Measurements from ENCODE around the gene MON2. TPM values are rescaled to one million over a fixed set of nuclear protein-coding genes. Genes with fewer than 3 reads are reported as not detected.

Gene MON2
- total and polyA plus RNA-seq, 10 of the 15 experiments (the other 5 are each of a cell fraction or from before 2014, with no cell fraction given) = 5.4 to 34.3 (median 23.4) TPM

DNA sequence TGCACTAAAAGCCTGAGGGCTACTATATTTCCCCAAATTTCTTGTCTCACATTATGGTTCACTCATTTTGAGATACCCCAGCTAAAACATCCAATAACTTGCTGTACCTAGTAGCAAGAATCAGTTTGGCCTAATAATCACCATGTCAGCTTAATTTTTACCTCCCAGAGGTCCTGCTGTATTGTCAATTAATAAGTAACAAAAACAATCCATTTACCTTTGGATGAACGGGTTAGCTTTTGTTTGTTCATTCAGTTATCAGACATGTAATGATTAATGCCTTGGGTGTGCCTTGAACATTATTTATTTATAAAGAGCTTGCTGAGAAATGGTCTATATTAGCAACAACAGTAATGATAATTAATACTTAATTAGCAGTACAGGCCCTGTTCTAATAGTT is 57.0 kb downstream of the MON2 start:
- in situ Hi-C loops (cut with MboI) = no loop called here
- RAD21 ChIA-PET (ENCODE audit: unreplicated experiment) = interaction anchor here (1.1 to 1.8 kb wide), 4 partner anchors 16 to 271 kb away, joined by 3 to 6 read pairs (median 3); no protein-coding TSS in a partner anchor

More for the DNA sequence above, 57.0 kb downstream of the MON2 start:
- no peak for DNase-seq (ENCODE audit: low read depth, low spot score)
- ChIA-PET POLR2A (interaction anchor here (0.9 kb wide), 1 partner anchor 19 kb away, joined by 3 read pairs; no protein-coding TSS in a partner anchor), CTCF (interaction anchor here (0.9 to 2.1 kb wide), 11 partner anchors 13 to 290 kb away, joined by 3 to 12 read pairs (median 3); no protein-coding TSS in a partner anchor), SMC1A (ENCODE audit: uncharacterized antibody, unreplicated experiment) (interaction anchor here (0.7 to 1.5 kb wide), 5 partner anchors 15 to 58 kb away, joined by 3 to 4 read pairs (median 3); partner anchors contain the start of gene MON2)
- Histone ChIP-seq H2AFZ (ENCODE audit: control insufficient read depth, low read depth, low read length) (no peak overlapping the region), H3K36me3 (ENCODE audit: control insufficient read depth in 2 of 2, insufficient read depth in 2 of 2, low read length in 1 of 2) (peaks cover 0 to 6% of the 10 kb centered on the region in 2 experiments; a peak in 2 of 4 replicates), H3K27ac (ENCODE audit: control insufficient read depth, insufficient read depth) (no peak overlapping the region), H4K20me1 (ENCODE audit: control insufficient read depth, insufficient read depth) (no peaks in the 10 kb centered on the region), H3K4me3 (no peak overlapping the region), H3K27me3 (replicated peaks in 1 of 2; ENCODE audit: control insufficient read depth in 2 of 2, insufficient read depth in 2 of 2, low read length in 1 of 2) (no peaks in the 10 kb centered on the region), H3K9me3 (replicated peaks; ENCODE audit: control insufficient read depth, insufficient read depth, low read length) (no peaks in the 10 kb centered on the region), H3K79me2 (ENCODE audit: control insufficient read depth, insufficient read depth, low read length) (no peaks in the 10 kb centered on the region), H3K4me2 (ENCODE audit: control insufficient read depth, insufficient read depth) (no peak overlapping the region), H3K9ac (ENCODE audit: control insufficient read depth, insufficient read depth, low read length) (no peak overlapping the region), H3K4me1 (ENCODE audit: control insufficient read depth, insufficient read depth, low read length) (no peaks in the 10 kb centered on the region)
- BruUV-seq (replicated peaks) = no TSS peak
- 95% methylated on average over 1 of the region's 1 CpG for whole genome bisulfite sequencing (ENCODE audit: insufficient coverage, insufficient replicate concordance, low lambda C conversion rate, missing lambda C conversion rate)
- intact Hi-C loops (cut with micrococcal nuclease; ENCODE audit: unreplicated experiment) = no loop called here
- FAIRE-seq = no peak
- no peak for TF ChIP-seq NR2C1 (IDR thresholded peaks at IDR 0.05)
- no peak for TF ChIP-seq SMC3 (IDR thresholded peaks at IDR 0.05; ENCODE audit: borderline replicate concordance, low read length)
- TF ChIP-seq, protein P1, sequence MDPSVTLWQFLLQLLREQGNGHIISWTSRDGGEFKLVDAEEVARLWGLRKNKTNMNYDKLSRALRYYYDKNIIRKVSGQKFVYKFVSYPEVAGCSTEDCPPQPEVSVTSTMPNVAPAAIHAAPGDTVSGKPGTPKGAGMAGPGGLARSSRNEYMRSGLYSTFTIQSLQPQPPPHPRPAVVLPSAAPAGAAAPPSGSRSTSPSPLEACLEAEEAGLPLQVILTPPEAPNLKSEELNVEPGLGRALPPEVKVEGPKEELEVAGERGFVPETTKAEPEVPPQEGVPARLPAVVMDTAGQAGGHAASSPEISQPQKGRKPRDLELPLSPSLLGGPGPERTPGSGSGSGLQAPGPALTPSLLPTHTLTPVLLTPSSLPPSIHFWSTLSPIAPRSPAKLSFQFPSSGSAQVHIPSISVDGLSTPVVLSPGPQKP (IDR thresholded peaks at IDR 0.05; ENCODE audit: low read depth, low read length) = no peak
- no peak for TF ChIP-seq FOS (IDR thresholded peaks at IDR 0.05; ENCODE audit: borderline replicate concordance, extremely low read depth, insufficient read length)
- TF ChIP-seq, protein P2, sequence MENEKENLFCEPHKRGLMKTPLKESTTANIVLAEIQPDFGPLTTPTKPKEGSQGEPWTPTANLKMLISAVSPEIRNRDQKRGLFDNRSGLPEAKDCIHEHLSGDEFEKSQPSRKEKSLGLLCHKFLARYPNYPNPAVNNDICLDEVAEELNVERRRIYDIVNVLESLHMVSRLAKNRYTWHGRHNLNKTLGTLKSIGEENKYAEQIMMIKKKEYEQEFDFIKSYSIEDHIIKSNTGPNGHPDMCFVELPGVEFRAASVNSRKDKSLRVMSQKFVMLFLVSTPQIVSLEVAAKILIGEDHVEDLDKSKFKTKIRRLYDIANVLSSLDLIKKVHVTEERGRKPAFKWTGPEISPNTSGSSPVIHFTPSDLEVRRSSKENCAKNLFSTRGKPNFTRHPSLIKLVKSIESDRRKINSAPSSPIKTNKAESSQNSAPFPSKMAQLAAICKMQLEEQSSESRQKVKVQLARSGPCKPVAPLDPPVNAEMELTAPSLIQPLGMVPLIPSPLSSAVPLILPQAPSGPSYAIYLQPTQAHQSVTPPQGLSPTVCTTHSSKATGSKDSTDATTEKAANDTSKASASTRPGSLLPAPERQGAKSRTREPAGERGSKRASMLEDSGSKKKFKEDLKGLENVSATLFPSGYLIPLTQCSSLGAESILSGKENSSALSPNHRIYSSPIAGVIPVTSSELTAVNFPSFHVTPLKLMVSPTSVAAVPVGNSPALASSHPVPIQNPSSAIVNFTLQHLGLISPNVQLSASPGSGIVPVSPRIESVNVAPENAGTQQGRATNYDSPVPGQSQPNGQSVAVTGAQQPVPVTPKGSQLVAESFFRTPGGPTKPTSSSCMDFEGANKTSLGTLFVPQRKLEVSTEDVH (IDR thresholded peaks at IDR 0.05; ENCODE audit: low read depth, partially characterized antibody) = no peak
- no peak for TF ChIP-seq GATAD2B (conservative IDR thresholded peaks at IDR 0.05; ENCODE audit: low read depth)
- TF ChIP-seq, protein P3, sequence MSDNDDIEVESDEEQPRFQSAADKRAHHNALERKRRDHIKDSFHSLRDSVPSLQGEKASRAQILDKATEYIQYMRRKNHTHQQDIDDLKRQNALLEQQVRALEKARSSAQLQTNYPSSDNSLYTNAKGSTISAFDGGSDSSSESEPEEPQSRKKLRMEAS (IDR thresholded peaks at IDR 0.05; ENCODE audit: low read depth, low read length) = no peak
- TF ChIP-seq SMAD5 (IDR thresholded peaks at IDR 0.05; ENCODE audit: low read depth) = no peak
- TF ChIP-seq RB1 (IDR thresholded peaks at IDR 0.05; ENCODE audit: borderline replicate concordance) = no peak
- TF ChIP-seq HDGF (IDR thresholded peaks at IDR 0.05) = no peak
- TF ChIP-seq SIN3A (IDR thresholded peaks at IDR 0.05; ENCODE audit: low read depth, low read length) = no peak
- TF ChIP-seq ZSCAN29 (IDR thresholded peaks at IDR 0.05) = no peak
- no peak for TF ChIP-seq ZZZ3 (IDR thresholded peaks at IDR 0.05; ENCODE audit: control insufficient read depth, insufficient read length, low read depth)
- ATAC-seq = no peak
